GM21360 (cell line): ENCODE data around the gene ZMYND8.

Experiments used
- ATAC-seq: cut with Tn5 transposase; IDR thresholded peaks from one replicate; pipeline ENCODE4 v1.9.1; 2021; ENCODE audit warnings: mild to moderate bottlenecking, moderate library complexity; ENCODE audit not compliant: unreplicated experiment

ZMYND8 gene

DNA sequence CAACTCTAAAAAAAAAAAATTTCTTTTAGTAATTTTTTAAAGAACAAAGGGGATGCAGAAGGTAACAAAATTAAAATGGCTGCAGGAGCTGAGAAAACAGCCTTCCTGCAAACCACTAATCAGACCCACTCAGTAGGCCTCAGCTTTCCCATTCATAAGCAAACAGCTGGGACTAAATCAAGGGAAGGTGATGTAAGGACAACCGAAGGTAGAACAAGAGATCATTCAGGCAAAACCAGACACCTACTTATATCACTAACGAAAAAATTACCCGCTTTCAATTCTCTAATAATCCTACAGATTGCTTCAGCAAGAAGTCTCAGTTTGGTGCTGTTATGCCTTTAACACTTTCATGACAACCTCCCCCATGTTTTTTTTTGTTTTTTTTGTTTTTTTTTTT lies 124.0 kb downstream of the ZMYND8 start:
- ATAC-seq: no peak

DNA sequence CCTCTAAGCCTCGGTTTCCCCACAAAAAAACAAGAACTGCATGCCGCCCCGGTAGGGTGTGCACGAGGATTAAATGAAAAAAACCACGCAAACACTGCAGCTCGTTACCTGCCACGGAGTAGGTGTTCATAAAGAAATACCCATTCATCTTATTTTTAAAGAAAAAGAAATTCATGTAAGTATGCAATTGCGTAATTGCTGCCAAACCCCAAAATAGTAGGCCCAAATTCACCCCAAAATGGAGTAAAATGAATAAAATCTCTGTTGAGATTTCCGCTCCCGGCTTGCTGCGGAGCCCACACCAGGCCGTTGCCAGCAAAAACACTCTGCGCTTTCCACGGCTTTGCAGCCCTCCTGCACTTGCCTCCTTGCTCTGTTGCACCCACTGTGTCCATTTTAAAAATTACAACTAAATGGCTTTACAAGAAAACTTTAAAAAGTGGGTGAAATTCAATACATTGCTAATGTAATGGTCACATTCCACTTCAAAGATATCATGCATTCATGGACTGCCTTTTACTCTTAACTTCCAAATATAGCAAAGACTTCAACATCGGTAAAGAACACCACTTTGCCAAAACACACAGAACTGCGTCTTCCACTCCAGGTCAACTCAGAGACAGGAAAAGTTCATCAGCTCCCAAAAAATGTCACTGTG lies 125.0 kb downstream of the ZMYND8 start:
- ATAC-seq: no peak

GRCh38 chr20:47230811-47231256 lies 125.7 kb downstream of the ZMYND8 start:
- ATAC-seq: no peak

DNA sequence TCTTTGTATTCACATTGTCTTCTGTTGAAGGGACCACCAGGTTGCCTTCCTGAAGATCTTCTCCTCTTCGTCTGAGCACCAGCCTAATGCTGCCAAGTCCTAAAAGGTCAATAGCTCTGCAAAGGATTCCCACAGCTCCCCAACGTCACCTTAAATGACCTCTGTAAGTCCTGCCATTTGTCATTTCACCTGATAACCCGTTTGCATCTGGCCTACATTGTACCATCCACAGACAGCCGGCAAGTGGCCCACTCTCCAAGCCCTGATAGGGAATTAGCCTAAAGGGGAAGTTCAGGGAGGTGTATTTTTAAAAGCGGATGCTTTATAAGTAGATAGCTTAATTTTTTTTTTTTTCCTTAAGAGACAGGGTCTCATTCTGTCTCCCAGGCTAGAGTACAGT lies 127.8 kb downstream of the ZMYND8 start:
- ATAC-seq: no peak

DNA sequence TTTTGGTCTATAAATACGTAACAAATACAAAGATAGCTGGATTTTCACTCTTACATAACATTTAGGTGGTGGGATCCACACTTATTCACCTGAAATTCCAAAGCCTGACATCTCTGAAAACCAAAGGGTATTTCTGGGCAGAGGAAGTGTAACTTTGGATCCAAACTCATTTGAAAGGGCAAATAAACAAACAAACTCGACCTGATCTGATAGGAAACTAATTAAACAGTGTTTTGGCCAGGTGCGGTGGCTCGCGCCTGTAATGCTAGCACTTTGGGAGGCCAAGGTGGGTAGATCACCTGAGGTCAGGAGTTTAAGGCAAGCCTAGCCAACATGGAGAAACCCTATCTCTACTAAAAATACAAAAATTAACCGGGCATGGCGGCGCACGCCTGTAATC lies 128.9 kb downstream of the ZMYND8 start:
- ATAC-seq: no peak

GRCh38 chr20:47227119-47227518 lies 129.4 kb downstream of the ZMYND8 start:
- no peak for ATAC-seq

DNA sequence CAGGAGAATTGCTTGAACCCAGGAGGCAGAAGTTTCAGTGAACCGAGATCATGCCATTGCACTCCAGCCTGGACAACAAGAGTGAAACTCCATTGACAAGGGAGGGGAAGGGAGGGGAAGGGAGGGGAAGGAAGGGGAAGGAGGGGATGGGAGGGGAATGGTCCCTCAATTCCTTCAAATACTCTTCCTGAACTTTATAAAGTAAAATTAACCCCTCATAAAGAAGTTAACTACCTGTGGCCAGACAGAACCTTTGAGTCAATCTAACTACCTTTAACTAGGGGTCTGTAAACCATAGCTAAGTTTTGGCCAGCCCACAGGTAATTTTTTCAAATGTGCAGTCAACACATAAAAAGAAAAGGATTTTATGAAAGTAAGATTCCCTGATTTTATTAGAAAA lies 131.0 kb downstream of the ZMYND8 start:
- ATAC-seq: no peak

DNA sequence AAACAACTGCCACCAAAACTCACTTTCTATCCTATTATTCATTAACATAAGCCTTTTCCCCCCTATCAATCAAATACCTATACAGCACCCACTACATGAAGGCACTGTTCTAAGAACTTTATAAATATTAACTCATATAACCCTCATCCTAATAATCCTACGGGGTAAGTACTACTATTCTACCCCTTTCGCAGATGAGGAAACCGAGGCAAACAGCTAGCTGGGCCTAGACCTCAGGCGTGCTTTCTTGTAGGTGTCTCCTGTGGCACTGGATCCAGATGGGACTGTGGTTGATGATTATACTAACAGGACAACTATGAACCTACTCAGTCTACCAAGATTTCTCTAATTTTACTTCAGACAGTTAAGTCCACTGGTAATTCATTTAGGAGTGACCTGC lies 131.6 kb downstream of the ZMYND8 start:
- no peak for ATAC-seq

GRCh38 chr20:47224300-47224791 lies 132.2 kb downstream of the ZMYND8 start:
- ATAC-seq: no peak

- ATAC-seq: no peak
These were observed 132.6 kb downstream of the ZMYND8 start for GRCh38 chr20:47223896-47224295.

GRCh38 chr20:47222468-47223119 lies 133.9 kb downstream of the ZMYND8 start:
- ATAC-seq: no peak

- no peak for ATAC-seq
These were observed 135.4 kb downstream of the ZMYND8 start for GRCh38 chr20:47221036-47221625.

DNA sequence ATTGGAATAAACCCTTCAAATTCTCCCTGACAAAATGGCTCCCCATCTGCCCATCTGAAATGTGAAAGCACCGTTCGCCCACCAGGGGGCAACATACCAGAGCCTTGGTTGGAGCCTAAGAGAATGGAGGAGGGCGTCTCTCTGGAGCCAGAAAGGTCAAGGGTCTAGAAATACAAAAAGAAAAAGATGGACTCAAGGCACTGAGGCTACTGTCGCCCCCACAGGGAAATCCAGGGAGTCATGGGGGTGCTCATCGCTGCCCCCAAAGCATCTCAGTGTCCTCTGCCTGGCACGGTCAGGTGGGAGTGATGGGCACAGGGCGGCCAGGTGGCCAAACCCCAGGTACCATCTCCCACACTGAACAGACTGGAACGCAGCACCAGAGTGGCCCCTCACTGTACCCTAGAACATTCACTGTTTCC lies 136.3 kb downstream of the ZMYND8 start:
- no peak for ATAC-seq

DNA sequence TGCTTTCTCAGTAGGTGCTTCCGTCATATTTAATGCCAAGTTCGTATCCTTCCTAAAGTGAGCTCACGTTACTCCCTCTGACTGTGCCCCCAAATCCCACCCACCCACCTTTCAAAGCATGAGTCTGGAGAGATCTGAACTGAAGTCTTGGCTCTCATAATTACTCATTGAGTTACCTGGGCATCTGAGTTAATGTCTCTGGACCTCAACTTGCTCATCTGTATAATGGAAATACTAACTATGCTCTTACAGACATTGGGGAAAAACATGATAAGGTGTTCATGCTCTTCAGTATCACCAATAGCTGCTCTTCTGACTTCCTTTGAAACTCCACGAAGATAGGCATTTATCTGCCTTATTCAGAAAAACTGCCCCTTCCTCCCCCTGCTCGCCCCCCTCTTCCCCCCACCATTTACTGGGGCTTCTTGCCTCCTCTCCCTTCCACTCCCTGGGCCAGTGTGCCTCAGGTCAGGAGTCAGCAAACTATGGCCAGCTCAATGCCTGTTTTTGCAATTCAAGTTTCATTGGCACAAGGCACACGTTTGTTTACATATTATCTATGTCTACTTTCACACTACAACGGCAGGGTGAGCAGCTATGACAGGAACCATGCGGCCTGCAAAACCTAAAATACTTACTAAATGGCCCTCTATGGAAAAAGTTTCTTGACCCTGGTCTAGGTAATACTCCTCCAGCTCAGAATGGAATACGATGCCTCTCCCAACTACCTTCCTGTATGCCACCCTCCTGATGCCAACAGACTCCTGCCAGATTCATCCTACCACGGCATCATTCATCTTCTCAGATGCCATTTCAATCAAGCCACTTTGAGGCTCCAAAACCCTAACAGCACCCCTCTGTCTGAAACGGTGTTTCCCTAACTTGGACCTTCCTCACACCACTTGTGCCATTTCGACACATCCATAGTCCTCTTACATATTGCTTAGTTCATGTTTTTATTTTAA lies 138.7 kb downstream of the ZMYND8 start:
- no peak for ATAC-seq

DNA sequence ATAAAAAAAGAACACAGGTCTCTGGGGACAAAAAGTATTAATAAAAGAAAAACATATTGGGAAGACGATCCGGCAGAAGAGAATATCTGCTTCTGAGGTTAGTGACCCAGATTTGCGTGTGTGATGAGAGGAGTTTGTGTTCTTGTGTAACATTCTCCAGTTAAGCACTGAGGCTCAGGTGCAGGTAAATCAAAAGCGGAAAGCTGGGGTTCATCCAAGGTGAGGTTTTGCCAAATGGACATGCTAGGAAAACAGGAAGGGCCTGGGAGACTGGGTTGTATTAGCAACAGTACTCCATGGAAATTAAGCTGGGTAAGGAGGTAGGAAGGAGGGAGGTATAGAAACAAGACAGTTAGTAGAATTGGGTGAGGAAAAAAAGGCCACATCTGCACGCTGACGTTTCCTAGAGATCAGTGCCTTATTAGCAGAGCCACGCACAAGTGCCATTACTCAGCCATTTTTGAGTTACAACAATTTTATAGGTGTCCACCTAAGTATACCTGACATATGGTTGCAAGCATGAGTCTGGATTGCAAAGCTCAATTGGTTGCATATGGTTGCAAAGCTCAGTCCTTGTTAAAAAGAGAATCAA lies 139.6 kb downstream of the ZMYND8 start:
- no peak for ATAC-seq

- ATAC-seq: no peak
These were observed 140.7 kb downstream of the ZMYND8 start for GRCh38 chr20:47215653-47216397.

GRCh38 chr20:47213966-47214365 lies 142.5 kb downstream of the ZMYND8 start:
- ATAC-seq: no peak

DNA sequence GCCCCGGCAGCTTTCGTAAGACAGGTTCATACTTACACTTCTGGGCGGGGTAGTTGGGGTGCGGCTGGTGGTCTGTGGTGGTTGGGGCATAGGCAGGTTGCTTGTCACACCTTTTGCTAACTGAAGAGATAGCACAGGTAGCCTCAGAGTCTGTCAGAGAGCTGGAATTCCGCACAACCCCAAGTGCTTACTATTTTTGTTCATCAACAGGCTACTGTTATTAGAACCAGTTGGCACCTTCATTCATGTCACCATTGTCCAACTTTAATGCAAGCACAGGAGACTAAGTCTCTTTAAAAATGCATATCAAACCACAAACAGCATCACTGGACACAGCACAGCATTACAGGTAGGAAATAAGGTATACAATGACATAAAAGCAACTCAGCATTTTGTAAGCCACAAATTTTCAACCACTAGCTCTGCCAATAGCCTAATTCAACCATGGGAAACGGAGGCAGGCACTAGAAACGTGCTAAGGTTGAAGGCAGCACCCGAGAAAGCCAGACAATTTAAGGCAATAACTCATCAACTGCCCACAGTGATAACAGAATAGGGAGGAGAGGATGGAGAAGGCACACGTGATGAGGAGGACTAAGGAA lies 143.8 kb downstream of the ZMYND8 start:
- ATAC-seq: no peak

GRCh38 chr20:47211036-47211435 lies 145.5 kb downstream of the ZMYND8 start:
- ATAC-seq: no peak

GRCh38 chr20:47210470-47210869 lies 146.0 kb downstream of the ZMYND8 start:
- ATAC-seq: no peak
